Frontal cortex (tissue), 4 donors: Measurements from ENCODE around the gene SP100. TPM values are rescaled to one million over a fixed set of nuclear protein-coding genes. Genes with fewer than 3 reads are reported as not detected.

ENCODE experiments used
- DNase-seq, 2 donors: peaks; one replicate each; pipeline ENCODE4 v3.0.0; 2012; ENCODE audit warnings: low spot score in 2 of 2
- FAIRE-seq: peaks from 2 replicates; lab custom pipeline; 2012; peaks lifted over from hg19 to GRCh38; lab: Jason Lieb, UNC
- small RNA-seq: library from RNA; depleted of rRNA; stranded (forward); fragments of <200 nt; gene quantifications from one replicate; pipeline ENCODE3, GENCODE V24; 2014
- total RNA-seq: library from RNA; depleted of rRNA; stranded (reverse); fragments of >200 nt; gene quantifications from one replicate; pipeline ENCODE4 v1.2.3, GENCODE V29; 2014
- donor health status: control.
- donor health status: control.
- donor health status: control.

SP100 gene
- total RNA-seq, 1 donor from 2014 or later = 4.1 TPM

GRCh38 chr2:230591850-230592249 lies 175.8 kb downstream of the SP100 start:
- FAIRE-seq = no peak
- DNase-seq = no peak

- no peak for DNase-seq
- FAIRE-seq = no peak
Measured at GRCh38 chr2:230592775-230593174, 176.8 kb downstream of the SP100 start.

Small RNAs within 50 kb of the gene (small RNA-seq; reads per million reads assigned to genes)
- not detected for gene HMGB1P3
- gene RN7SL834P = not detected
- not detected for gene RNU6-451P

Other genes with a start within 250 kb of the SP100 start
- gene SP110, start 196.2 kb upstream of the SP100 start, total RNA-seq = 0.82 TPM
- 0.82 TPM for gene SP140, start 190.5 kb upstream of the SP100 start, total RNA-seq
- 1.2 TPM for gene SP140L, start 89.0 kb upstream of the SP100 start, total RNA-seq